ENCODE measurements around the gene UGCG. TPM values are rescaled to one million over a fixed set of nuclear protein-coding genes. Genes with fewer than 3 reads are reported as not detected.

UGCG gene
- total and polyA plus RNA-seq, 2 of the 8 experiments (the other 6 are each of a cell fraction or from before 2014, with no cell fraction given): 14.9 to 34.0 TPM

DNA sequence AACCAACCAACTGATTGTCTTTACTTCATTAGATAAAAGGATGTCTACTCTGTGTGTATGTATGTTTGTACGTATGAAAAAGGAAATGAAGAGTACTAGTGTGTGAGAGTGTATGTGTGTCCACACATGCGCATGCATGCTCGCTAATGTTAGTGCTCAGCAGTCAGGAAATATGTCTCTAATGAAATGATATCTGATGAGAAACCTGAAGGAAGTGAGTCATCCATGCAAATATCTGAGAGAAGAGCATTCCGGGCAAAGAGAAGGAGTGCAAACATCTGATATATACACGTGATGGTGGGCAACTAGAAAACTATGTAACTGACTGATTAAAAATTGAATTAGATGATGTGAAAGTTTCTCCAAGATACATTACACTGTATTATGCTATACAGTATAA is 29.6 kb upstream of the UGCG start:
- Histone ChIP-seq H3K14ac (ENCODE audit: insufficient read length) (no peak overlapping the region), H2BK20ac (ENCODE audit: low read length) (no peak overlapping the region), H4K5ac (ENCODE audit: insufficient read length, low read depth, low read length) (no peak overlapping the region), H3K79me1 (ENCODE audit: low read depth, low read length) (no peaks in the 10 kb centered on the region), H3K4ac (replicated peaks; ENCODE audit: insufficient read length, low read depth, low read length) (no peak overlapping the region), H4K91ac (replicated peaks; ENCODE audit: insufficient read length, low read length) (no peak overlapping the region), H3K56ac (replicated peaks; ENCODE audit: insufficient read length, low read depth, low read length) (no peak overlapping the region), H3K4me2 (ENCODE audit: insufficient read depth in 1 of 2, low read depth in 2 of 2, low read length in 2 of 2) (no peak overlapping the region), H2AFZ (ENCODE audit: low read length) (no peak overlapping the region), H3K27me3 (replicated peaks in 1 of 4; ENCODE audit: control insufficient read depth in 3 of 4, extremely low read depth in 1 of 4, insufficient read depth in 3 of 4, low read length in 3 of 4) (no peaks in the 10 kb centered on the region), H4K8ac (ENCODE audit: extremely low read depth, insufficient read depth, low read length) (no peak overlapping the region), H3K79me2 (ENCODE audit: control insufficient read depth in 1 of 2, insufficient read depth in 2 of 2, low read length in 2 of 2) (no peaks in the 10 kb centered on the region), H4K20me1 (replicated peaks in 1 of 2; ENCODE audit: control insufficient read depth in 1 of 2, insufficient read depth in 2 of 2, low read length in 2 of 2) (no peaks in the 10 kb centered on the region), H2BK5ac (ENCODE audit: low read depth, low read length) (no peak overlapping the region), H3K36me3 (ENCODE audit: control insufficient read depth in 2 of 4, insufficient read depth in 4 of 4, low read length in 3 of 4) (no peaks in the 10 kb centered on the region), H2BK120ac (replicated peaks; ENCODE audit: low read depth, low read length) (no peak overlapping the region), H2BK12ac (ENCODE audit: low read depth, low read length) (no peak overlapping the region), H3K27ac (ENCODE audit: low read depth, low read length) (no peak overlapping the region), H3K9me3 (ENCODE audit: insufficient read depth in 2 of 2, low read depth in 1 of 2, low read length in 1 of 2) (no peaks in the 10 kb centered on the region), H3K4me1 (replicated peaks in 1 of 4; ENCODE audit: control insufficient read depth in 3 of 4, insufficient read depth in 4 of 4, low read length in 3 of 4) (0 out of 7 replicates have a peak, but pooled peaks cover 0 to 2% (median 0%) of the 10 kb centered on the region in 4 experiments), H3K9ac (replicated peaks in 1 of 4; ENCODE audit: extremely low read depth in 1 of 4, low read depth in 3 of 4, low read length in 3 of 4) (no peak overlapping the region), H3K18ac (ENCODE audit: extremely low read depth, low read length) (no peak overlapping the region), H3K4me3 (ENCODE audit: extremely low read depth in 1 of 4, insufficient read depth in 2 of 4, low read depth in 3 of 4, low read length in 4 of 4) (no peak overlapping the region), H2AK5ac (ENCODE audit: low read depth, low read length) (no peak overlapping the region), H2BK15ac (ENCODE audit: low read length) (no peak overlapping the region), H3K23ac (ENCODE audit: insufficient read length) (no peak overlapping the region), H3K23me2 (ENCODE audit: low read depth, low read length) (no peaks in the 10 kb centered on the region)
- no peak for FAIRE-seq
- ChIA-PET POLR2A (ENCODE audit: partially characterized antibody) (no interaction called here), CTCF (ENCODE audit: partially characterized antibody) (no interaction called here)
- WGBS, 2 experiments (ENCODE audit: extremely low coverage in 1 of 2, insufficient coverage in 1 of 2, insufficient read length in 1 of 2, insufficient replicate concordance in 2 of 2, low coverage in 1 of 2, low lambda C conversion rate in 2 of 2, missing lambda C conversion rate in 1 of 2): 93 to 100% methylated on average over 1 to 5 of the region's 5 CpGs
- DNase-seq (ENCODE audit: low read depth in 1 of 2, low spot score in 2 of 2): no peak
- no peak for TF ChIP-seq CHD1 (IDR thresholded peaks at IDR 0.05; ENCODE audit: low read depth, low read length)
- no peak for TF ChIP-seq TAF1 (IDR thresholded peaks at IDR 0.05; ENCODE audit: low read depth, low read length)

All from H1 (cell line).